ACC112 (cell line): ENCODE data around the gene PLXND1.
"Not testable (repeated sequence)": the region's sequence is repeated elsewhere in the genome, so short reads cannot be mapped to it uniquely, and the experiment has no call there.

Source experiments
- H2AFZ ChIP-seq: fragments of 200-600 bp; sonication (generic); one replicate; pipeline ENCODE4 v1.6.0; 2017; ENCODE audit warnings: antibody characterized with exemption, low read length; ENCODE audit not compliant: unreplicated experiment
- H3K27ac ChIP-seq: fragments of 200-600 bp; sonication (generic); 2 replicates; pipeline ENCODE4 v1.5.1; 2014; ENCODE audit warnings: low read depth, mild to moderate bottlenecking, antibody characterized with exemption, low read length, moderate library complexity
- H3K27me3 ChIP-seq: fragments of 200-600 bp; sonication (generic); 2 replicates; pipeline ENCODE4 v1.6.1; 2014; ENCODE audit warnings: mild to moderate bottlenecking, antibody characterized with exemption, low read length, moderate library complexity, mixed read lengths; ENCODE audit not compliant: insufficient read depth
- H3K36me3 ChIP-seq: fragments of 200-600 bp; sonication (generic); 2 replicates; pipeline ENCODE4 v1.6.1; 2016; ENCODE audit warnings: mild to moderate bottlenecking, antibody characterized with exemption, low read length, moderate library complexity, mixed read lengths; ENCODE audit not compliant: insufficient read depth
- H3K4me1 ChIP-seq: fragments of 200-600 bp; sonication (generic); one replicate; pipeline ENCODE4 v1.6.1; 2016; ENCODE audit warnings: low read length, mixed read lengths; ENCODE audit not compliant: insufficient read depth, unreplicated experiment, control insufficient read depth
- H3K4me3 ChIP-seq: fragments of 200-600 bp; sonication (generic); 2 replicates; pipeline ENCODE4 v1.5.1; 2014; ENCODE audit warnings: mild to moderate bottlenecking, low read depth, low read length
- H3K79me2 ChIP-seq: fragments of 200-600 bp; sonication (generic); one replicate; pipeline ENCODE4 v1.6.0; 2016; ENCODE audit warnings: low read length; ENCODE audit not compliant: control insufficient read depth, unreplicated experiment, insufficient read depth

PLXND1 gene

DNA sequence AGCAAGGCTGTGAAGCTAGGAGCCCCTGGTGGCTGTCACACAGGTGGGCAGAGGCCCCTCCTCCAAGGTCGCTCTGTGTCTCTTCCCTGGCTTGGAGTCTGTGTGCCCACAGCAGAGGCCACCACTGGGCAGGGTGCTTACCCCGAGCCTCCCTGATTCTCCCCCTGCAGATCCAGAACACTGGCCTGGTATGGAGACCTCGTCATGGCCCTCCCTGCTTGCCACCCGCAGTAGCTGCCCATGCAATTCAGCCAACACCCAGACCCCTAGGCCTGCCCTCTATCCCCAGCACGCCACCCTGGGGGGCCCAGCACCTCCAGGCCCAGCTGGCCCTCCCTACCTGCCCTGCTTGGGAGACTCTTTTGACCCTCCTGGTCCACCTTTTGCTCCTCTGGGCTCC, 83.5 kb downstream of the PLXND1 start:
- H3K27me3 ChIP-seq: no peaks in the 10 kb centered on the region
- H3K36me3 ChIP-seq: no peaks in the 10 kb centered on the region
- H3K79me2 ChIP-seq: no peaks in the 10 kb centered on the region
- no peak overlapping the region for H3K27ac ChIP-seq
- H3K4me3 ChIP-seq: no peak overlapping the region
- no peaks in the 10 kb centered on the region for H3K4me1 ChIP-seq
- H2AFZ ChIP-seq: no peak overlapping the region

DNA sequence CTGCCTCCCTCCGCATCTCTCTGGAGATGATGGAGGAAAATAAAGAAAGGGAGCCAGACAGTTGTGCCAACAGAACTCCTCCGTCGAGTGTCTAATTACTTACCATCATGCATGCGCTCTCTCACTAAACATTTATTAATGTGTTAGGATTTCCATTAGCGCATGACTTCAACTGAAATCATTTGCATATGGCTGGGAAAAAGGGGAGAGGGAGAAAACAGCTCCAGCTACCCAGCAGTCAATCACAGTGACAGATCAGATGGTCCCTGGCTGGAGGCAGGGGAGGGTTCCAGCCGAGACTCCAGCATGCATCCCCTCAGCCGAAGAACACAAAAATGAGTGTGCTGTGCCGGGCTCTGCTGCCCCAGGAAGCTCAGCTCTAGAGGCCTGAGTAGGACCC, 84.9 kb downstream of the PLXND1 start:
- H2AFZ ChIP-seq: no peak overlapping the region
- no peaks in the 10 kb centered on the region for H3K36me3 ChIP-seq
- H3K4me3 ChIP-seq: no peak overlapping the region
- H3K4me1 ChIP-seq: no peaks in the 10 kb centered on the region
- H3K27ac ChIP-seq: no peak overlapping the region
- no peaks in the 10 kb centered on the region for H3K79me2 ChIP-seq
- no peaks in the 10 kb centered on the region for H3K27me3 ChIP-seq

DNA sequence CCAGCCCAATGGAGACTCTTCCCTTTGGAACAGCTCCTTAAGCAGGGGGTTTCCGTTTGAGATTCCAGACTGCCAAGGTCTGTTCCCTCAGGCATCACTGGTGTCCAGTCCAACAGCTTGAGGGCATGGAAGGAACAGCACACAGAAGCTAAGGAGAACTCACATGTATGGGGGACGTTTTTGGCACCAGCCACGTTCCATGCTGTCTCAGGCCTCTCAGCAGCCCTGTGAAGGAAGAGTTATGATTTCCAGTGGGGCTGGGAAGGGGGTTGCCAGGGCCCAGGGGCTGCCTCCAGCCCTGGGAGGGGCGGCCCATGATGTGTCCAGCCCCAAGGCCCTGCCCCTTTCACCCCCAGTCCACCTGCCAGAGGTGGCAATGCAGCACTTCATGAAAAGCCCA, 85.5 kb downstream of the PLXND1 start:
- Histone ChIP-seq H3K79me2 (no peaks in the 10 kb centered on the region), H3K4me1 (no peaks in the 10 kb centered on the region), H3K4me3 (no peak overlapping the region), H3K27ac (no peak overlapping the region), H3K36me3 (no peaks in the 10 kb centered on the region), H3K27me3 (no peaks in the 10 kb centered on the region), H2AFZ (no peak overlapping the region)

DNA sequence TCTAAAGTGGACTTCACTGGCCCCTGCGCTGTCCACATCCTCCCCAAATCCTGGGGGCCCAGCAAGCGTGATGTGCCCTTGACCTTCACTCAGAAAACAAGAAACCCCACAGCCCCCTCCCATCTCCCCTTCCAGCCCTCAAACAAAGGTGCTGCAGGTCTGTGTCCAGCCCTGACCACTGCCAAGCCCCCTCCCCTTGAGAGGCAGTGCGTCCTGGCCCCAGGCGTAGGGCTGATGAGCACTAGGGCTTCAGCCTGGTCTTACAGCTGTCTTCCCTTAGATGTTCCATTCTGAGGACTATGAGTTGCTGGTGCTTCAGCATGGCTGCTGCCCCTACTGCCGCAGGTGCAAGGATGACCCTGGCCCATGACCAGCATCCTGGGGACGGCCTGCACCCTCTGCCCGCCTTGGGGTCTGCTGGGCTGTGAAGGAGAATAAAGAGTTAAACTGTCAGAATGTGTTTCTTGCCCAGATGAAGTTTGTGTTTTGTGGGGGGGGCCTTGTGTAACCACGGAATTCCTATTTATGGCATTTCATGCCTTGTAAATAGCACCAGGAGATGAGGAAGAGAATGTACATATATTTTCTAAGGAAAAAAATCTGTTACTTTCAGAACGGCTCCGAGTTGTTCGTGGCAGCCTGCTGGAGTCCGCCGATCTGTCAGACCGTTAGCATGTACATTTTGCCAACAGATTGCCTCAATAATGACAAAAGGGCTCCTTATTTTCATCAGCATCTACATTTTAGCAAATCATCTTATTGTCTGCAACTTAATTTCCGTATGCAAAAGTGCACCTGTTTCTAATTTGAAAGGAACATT, 86.4 kb downstream of the PLXND1 start:
- H3K27ac ChIP-seq: no peak overlapping the region
- no peaks in the 10 kb centered on the region for H3K36me3 ChIP-seq
- no peaks in the 10 kb centered on the region for H3K4me1 ChIP-seq
- H3K4me3 ChIP-seq: no peak overlapping the region
- no peak overlapping the region for H2AFZ ChIP-seq
- H3K27me3 ChIP-seq: no peaks in the 10 kb centered on the region
- no peaks in the 10 kb centered on the region for H3K79me2 ChIP-seq

DNA sequence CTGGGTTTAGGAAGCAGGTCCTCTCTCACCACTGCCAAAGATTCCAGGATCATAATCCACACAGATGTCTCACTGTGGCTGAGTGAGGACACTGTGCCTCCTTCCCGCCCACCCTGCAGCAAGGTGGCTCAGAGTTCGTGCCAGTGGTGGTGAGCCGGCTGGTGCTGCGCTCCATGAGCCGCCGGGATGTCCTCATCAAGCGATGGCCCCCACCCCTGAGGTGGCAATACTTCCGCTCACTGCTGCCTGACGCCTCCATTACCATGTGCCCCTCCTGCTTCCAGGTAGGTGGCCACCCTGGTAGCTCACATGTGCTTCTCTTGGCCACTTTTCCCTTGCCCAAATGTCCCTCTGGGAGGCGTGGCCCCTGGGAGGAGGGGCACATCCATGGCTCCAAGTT, 87.0 kb downstream of the PLXND1 start:
- H3K4me1 ChIP-seq: no peaks in the 10 kb centered on the region
- H3K4me3 ChIP-seq: no peak overlapping the region
- H3K79me2 ChIP-seq: no peaks in the 10 kb centered on the region
- no peak overlapping the region for H2AFZ ChIP-seq
- H3K27ac ChIP-seq: no peak overlapping the region
- no peaks in the 10 kb centered on the region for H3K27me3 ChIP-seq
- H3K36me3 ChIP-seq: no peaks in the 10 kb centered on the region

DNA sequence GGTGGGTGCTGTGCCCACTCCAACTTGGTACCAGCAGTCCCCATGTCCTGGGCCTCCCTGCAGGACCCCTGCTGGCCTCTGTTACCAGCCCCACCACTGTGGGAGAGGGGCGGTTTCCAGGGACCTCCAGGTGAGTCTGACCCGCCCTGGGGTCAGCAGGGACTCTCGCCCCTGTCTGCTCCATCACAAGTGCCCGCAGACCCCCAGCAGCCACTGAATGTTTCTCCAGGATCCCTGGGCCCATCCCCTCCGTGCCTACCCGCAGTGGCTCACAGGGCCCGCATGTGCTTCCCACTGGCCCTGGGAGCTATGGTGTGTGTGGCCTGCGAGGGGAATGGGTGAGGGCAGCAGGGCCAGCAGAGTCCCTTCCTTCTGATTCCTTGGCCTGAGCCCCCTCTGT, 87.9 kb downstream of the PLXND1 start:
- Histone ChIP-seq H3K27ac (no peak overlapping the region), H3K4me3 (no peak overlapping the region), H3K36me3 (no peaks in the 10 kb centered on the region), H2AFZ (no peak overlapping the region), H3K79me2 (no peaks in the 10 kb centered on the region), H3K27me3 (no peaks in the 10 kb centered on the region), H3K4me1 (no peaks in the 10 kb centered on the region)

DNA sequence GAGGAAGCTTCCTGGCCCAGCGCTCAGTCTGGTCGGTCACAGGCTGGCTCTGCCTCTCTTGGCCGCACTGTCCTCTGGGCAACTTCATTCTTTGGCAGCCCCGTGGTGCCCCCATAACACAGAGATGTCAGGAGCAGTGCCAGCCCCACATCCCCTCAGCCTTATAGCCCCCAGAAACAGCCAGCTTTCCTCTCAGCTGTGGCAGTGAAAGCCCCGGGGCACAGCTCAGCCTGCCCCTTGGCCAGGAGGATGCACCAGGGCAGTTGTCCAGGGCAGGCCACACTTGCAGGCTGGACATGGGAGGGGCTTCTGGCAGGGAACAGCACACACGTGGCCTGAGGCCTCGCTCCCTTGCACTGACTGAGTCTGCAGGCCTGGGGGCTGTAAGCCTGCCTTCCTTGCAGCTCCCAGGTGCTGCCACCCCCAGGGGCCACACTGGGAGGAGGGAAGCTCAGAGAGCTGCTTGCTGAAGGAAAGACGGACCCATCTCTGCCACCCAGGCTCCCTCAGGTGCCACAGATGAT, 88.4 kb downstream of the PLXND1 start:
- Histone ChIP-seq H3K27me3 (no peaks in the 10 kb centered on the region), H3K79me2 (no peaks in the 10 kb centered on the region), H2AFZ (no peak overlapping the region), H3K36me3 (no peaks in the 10 kb centered on the region), H3K4me3 (no peak overlapping the region), H3K27ac (no peak overlapping the region), H3K4me1 (no peaks in the 10 kb centered on the region)

DNA sequence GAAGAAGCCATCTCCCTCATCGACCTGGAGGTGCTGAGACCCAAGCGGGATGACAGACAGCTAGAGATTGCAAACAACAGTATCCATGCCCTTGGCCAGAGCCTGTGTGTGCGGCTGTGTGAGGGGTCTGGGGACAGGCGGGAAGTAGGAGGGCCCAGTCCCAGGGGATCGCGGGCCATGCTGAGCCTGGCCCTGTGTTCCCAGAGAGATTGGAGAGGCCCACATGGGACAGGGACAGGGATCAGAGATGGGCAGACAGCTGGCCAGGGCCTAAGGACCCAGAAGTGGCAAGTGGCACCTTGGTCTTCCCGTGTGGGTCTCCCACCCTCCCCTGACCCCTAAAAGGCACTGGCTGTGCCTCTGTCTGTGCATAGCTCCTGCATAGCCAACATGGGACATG, 89.0 kb downstream of the PLXND1 start:
- Histone ChIP-seq H3K36me3 (no peaks in the 10 kb centered on the region), H3K4me1 (no peaks in the 10 kb centered on the region), H3K27ac (no peak overlapping the region), H3K27me3 (no peaks in the 10 kb centered on the region), H2AFZ (no peak overlapping the region), H3K79me2 (no peaks in the 10 kb centered on the region), H3K4me3 (no peak overlapping the region)

DNA sequence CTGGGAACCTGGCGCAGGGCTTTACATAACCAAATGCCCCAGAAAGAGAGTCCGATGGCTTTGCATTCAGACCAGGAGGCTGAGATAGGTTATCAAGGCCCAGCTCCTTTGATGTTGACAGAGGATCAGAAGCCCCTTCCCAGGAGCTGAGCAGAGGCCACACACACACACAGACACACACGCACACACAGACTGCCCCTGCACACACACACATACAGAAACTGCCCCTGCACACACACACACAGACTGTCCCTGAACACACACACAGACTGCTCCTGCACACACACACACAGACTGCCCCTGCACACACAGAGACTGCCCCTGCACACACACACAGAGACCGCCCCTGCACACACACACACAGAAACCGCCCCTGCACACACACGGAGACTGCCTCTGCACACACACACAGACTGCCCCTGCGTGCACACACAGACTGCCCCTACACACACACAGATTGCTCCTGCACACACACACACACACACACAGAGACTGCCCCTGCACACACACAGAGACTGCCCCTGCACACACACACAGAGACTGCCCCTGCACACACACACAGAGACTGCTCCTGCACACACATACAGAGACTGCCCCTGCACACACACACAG, 90.5 kb downstream of the PLXND1 start:
- H3K27me3 ChIP-seq, H3K27ac ChIP-seq, H2AFZ ChIP-seq, H3K4me3 ChIP-seq, H3K4me1 ChIP-seq, H3K79me2 ChIP-seq, H3K36me3 ChIP-seq: not testable (repeated sequence)

DNA sequence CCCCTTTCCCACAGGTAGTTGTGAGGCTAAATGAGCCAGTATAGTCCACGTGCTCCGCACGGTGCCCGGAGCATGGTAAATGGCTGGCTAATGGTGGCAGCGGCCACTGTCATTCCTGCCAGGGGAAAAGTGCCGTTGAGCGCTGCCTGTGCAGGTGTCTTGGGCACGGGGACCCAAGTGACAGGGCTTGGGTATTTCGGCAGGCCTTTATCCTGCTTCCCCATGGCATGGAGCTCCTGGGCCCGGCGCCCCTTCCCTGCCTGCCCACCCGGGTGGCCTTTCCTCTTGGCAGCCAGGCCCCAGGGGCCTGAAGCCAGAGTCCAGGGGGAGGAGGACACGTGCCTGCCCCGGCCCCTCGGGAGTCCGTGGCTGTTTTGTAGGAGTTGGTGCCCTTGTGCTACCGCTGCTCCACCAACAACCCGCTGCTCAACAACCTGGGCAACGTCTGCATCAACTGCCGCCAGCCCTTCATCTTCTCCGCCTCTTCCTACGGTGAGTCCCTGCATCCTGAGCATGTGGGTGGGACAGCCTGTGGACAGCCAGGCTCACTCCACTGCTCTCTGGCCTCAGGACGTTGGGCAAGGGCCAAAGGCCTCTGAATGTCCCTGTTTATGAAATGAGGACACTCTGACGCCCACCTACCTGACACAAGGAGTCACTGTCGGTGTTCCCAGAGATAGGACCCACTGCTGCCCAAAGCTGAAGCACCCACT, 91.2 kb downstream of the PLXND1 start:
- H3K36me3 ChIP-seq, H3K4me1 ChIP-seq, H3K4me3 ChIP-seq, H3K27me3 ChIP-seq, H3K79me2 ChIP-seq, H2AFZ ChIP-seq, H3K27ac ChIP-seq: not testable (repeated sequence)
